HepG2 (cell line): Measurements from ENCODE around the gene KIAA0408. TPM values are rescaled to one million over a fixed set of nuclear protein-coding genes. Genes with fewer than 3 reads are reported as not detected.

Source experiments
- ARID5B ChIP-seq: IDR thresholded peaks from 2 replicates; pipeline ENCODE4 v1.4.0; 2020; ENCODE audit warnings: mild to moderate bottlenecking, missing genetic modification reagents
- ATM ChIP-seq: fragments of 450-650 bp; IDR thresholded peaks from 2 replicates; pipeline ENCODE4 v1.7.1; 2017; ENCODE audit warnings: mild to moderate bottlenecking, borderline replicate concordance
- CENPBD1 ChIP-seq: sonication (generic); formaldehyde crosslinking; IDR thresholded peaks from 2 replicates; pipeline ENCODE4 v1.8.0; 2022; ENCODE audit warnings: missing genetic modification reagents, low read depth, mild to moderate bottlenecking, borderline replicate concordance
- FOSL1 ChIP-seq: sonication (generic); formaldehyde crosslinking; IDR thresholded peaks from 2 replicates; pipeline ENCODE4 v1.9.0; 2021; ENCODE audit warnings: missing genetic modification reagents, borderline replicate concordance
- HOMEZ ChIP-seq: IDR thresholded peaks from 2 replicates; pipeline ENCODE4 v1.6.1; 2016; ENCODE audit warnings: low read depth
- KMT2A ChIP-seq: sonication (generic); formaldehyde crosslinking; IDR thresholded peaks from 2 replicates; pipeline ENCODE4 v1.4.0; 2020; ENCODE audit warnings: missing genetic modification reagents
- MAFF ChIP-seq: IDR thresholded peaks from 2 replicates; pipeline ENCODE4 v1.6.1; 2011; ENCODE audit warnings: low read depth, low read length, improper control_type of control experiment
- MAFK ChIP-seq, 2 experiments: IDR thresholded peaks in 1 of 2; conservative IDR thresholded peaks in 1 of 2; 2 replicates each; pipeline ENCODE4 v1.6.1; 2011; ENCODE audit warnings: improper control_type of control experiment in 2 of 2, low read length in 2 of 2
- MTA1 ChIP-seq: sonication (generic); formaldehyde crosslinking; IDR thresholded peaks from 2 replicates; pipeline ENCODE4 v1.4.0; 2020; ENCODE audit warnings: missing genetic modification reagents, mild to moderate bottlenecking, borderline replicate concordance
- POLR2A ChIP-seq, 2 experiments: IDR thresholded peaks; 2 replicates each; pipeline ENCODE4 v1.6.1; 2011; ENCODE audit warnings: low read depth in 2 of 2, low read length in 2 of 2, mild to moderate bottlenecking in 1 of 2, moderate library complexity in 1 of 2; ENCODE audit not compliant: insufficient read depth in 1 of 2
- PRMT3 ChIP-seq: sonication (generic); formaldehyde crosslinking; IDR thresholded peaks from 2 replicates; pipeline ENCODE4 v1.8.1; 2022; ENCODE audit warnings: low read depth, mild to moderate bottlenecking, moderate library complexity, missing genetic modification reagents, borderline replicate concordance
- STAT6 ChIP-seq: sonication (generic); formaldehyde crosslinking; IDR thresholded peaks from 2 replicates; pipeline ENCODE4 v1.4.0; 2020; ENCODE audit warnings: missing genetic modification reagents, mild to moderate bottlenecking, borderline replicate concordance
- TGIF2 ChIP-seq: IDR thresholded peaks from 2 replicates; pipeline ENCODE4 v1.6.1; 2016; ENCODE audit warnings: control low read depth, missing compliant biosample characterization
- XRCC5 ChIP-seq: fragments of 200-400 bp; formaldehyde crosslinking; optimal IDR thresholded peaks from 2 replicates; pipeline ENCODE3; 2017; ENCODE audit warnings: mild to moderate bottlenecking, low read length
- ZFP1 ChIP-seq: IDR thresholded peaks from 2 replicates; pipeline ENCODE4 v1.6.1; 2016
- ZFP36 ChIP-seq: fragments of 150-350 bp; IDR thresholded peaks from 2 replicates; pipeline ENCODE4 v1.6.1; 2018; ENCODE audit warnings: borderline replicate concordance, low read length, low read depth; ENCODE audit not compliant: partially characterized antibody
- ZNF224 ChIP-seq: sonication (generic); formaldehyde crosslinking; IDR thresholded peaks from 2 replicates; pipeline ENCODE4 v1.5.0; 2020; ENCODE audit warnings: mild to moderate bottlenecking, missing genetic modification reagents
- ZNF34 ChIP-seq: sonication (generic); formaldehyde crosslinking; IDR thresholded peaks from 2 replicates; pipeline ENCODE4 v1.4.0; 2020; ENCODE audit warnings: mild to moderate bottlenecking, missing genetic modification reagents, borderline replicate concordance
- ZNF552 ChIP-seq: sonication (generic); formaldehyde crosslinking; IDR thresholded peaks from 2 replicates; pipeline ENCODE4 v1.9.0; 2022; ENCODE audit warnings: missing genetic modification reagents, mild to moderate bottlenecking, borderline replicate concordance
- ZNF580 ChIP-seq: IDR thresholded peaks from 2 replicates; pipeline ENCODE4 v1.6.1; 2016; ENCODE audit warnings: low read depth, borderline replicate concordance
- ZNF788 ChIP-seq: sonication (generic); formaldehyde crosslinking; IDR thresholded peaks from 2 replicates; pipeline ENCODE4 v1.5.0; 2020; ENCODE audit warnings: mild to moderate bottlenecking, missing genetic modification reagents, borderline replicate concordance
- ZNF878 ChIP-seq: sonication (generic); formaldehyde crosslinking; IDR thresholded peaks from 2 replicates; pipeline ENCODE4 v1.8.1; 2023; ENCODE audit warnings: mild to moderate bottlenecking, missing genetic modification reagents, moderate library complexity
- ZSCAN9 ChIP-seq: IDR thresholded peaks from 2 replicates; pipeline ENCODE4 v1.6.1; 2016; ENCODE audit warnings: borderline replicate concordance
- polyA plus RNA-seq, 8 experiments: library from polyadenylated mRNA; depleted of rRNA in 3 of 8; stranded (reverse) in 7 of 8; unstranded in 1 of 8; fragments of >200 nt; fragmentation: Illumina TruSeq in 4 of 8; extraction: Trizol in 4 of 8; gene quantifications; 2 replicates each; pipeline versions ENCODE4 v1.2.1 to v1.2.3, GENCODE V29; 2011 to 2016; ENCODE audit warnings: low read depth in 4 of 8, missing spikeins in 1 of 8, mixed read lengths in 1 of 8; ENCODE audit not compliant: insufficient read depth in 1 of 8
- total RNA-seq, 5 experiments: library from RNA; depleted of rRNA; stranded (reverse); fragments of >200 nt; fragmentation: Illumina TruSeq; extraction: Trizol; gene quantifications; 2 replicates each; pipeline ENCODE4 v1.2.3, GENCODE V29; 2016; ENCODE audit warnings: low read depth in 1 of 5

KIAA0408 gene
- total and polyA plus RNA-seq, 2 of the 13 experiments (the other 11 are each of a cell fraction or from before 2014, with no cell fraction given): not detected

- TF ChIP-seq STAT6 (CRISPR knock-in tag): no peak
- TF ChIP-seq ZNF788 (CRISPR knock-in tag): no peak
- TF ChIP-seq ZFP1 (CRISPR knock-in tag): peak; percentile 74; the same call in 1 of the 2 replicates
- TF ChIP-seq ZNF224: no peak
- TF ChIP-seq FOSL1 (CRISPR knock-in tag): peak; percentile 36; the same call in 1 of the 2 replicates
- no peak for TF ChIP-seq ZNF552 (CRISPR knock-in tag)
- TF ChIP-seq ZNF34: no peak
- peak; percentile 72 to 77 for TF ChIP-seq MAFK (conservative IDR thresholded peaks at IDR 0.05 in 1 of 2, IDR thresholded peaks at IDR 0.05 in 1 of 2; ENCODE audit: low read length in 2 of 2)
- TF ChIP-seq POLR2A (IDR thresholded peaks at IDR 0.05; ENCODE audit: insufficient read depth in 1 of 2, low read depth in 2 of 2, low read length in 2 of 2): no peak
- TF ChIP-seq KMT2A (CRISPR knock-in tag): no peak
- TF ChIP-seq ARID5B (CRISPR knock-in tag): peak; percentile 68
- no peak for TF ChIP-seq PRMT3 (CRISPR knock-in tag)
- 0 out of 2 replicates have a peak, but pooled peaks have one; percentile 11 for TF ChIP-seq TGIF2 (CRISPR knock-in tag)
- peak; percentile 28; the same call in 1 of the 2 replicates for TF ChIP-seq ZSCAN9 (CRISPR knock-in tag)
- TF ChIP-seq ZNF878: 0 out of 2 replicates have a peak, but pooled peaks have one; percentile 32
- TF ChIP-seq XRCC5: peak; percentile 60
- peak; percentile 85 for TF ChIP-seq MAFF
- TF ChIP-seq ZFP36: peak; percentile 40
- no peak for TF ChIP-seq MTA1
- peak; percentile 35; the same call in 1 of the 2 replicates for TF ChIP-seq ZNF580 (CRISPR knock-in tag)
- TF ChIP-seq CENPBD1 (CRISPR knock-in tag): no peak
- no peak for TF ChIP-seq ATM
- 0 out of 2 replicates have a peak, but pooled peaks have one; percentile 42 for TF ChIP-seq HOMEZ (CRISPR knock-in tag)
These were observed 38.6 kb downstream of the KIAA0408 start (continued) for GRCh38 chr6:127420556-127420955.
